GM21717 (cell line): ENCODE data around the gene TBC1D14.
"Not testable (repeated sequence)": the region's sequence is repeated elsewhere in the genome, so short reads cannot be mapped to it uniquely, and the experiment has no call there.

Experiments used
- ATAC-seq: cut with Tn5 transposase; IDR thresholded peaks from one replicate; pipeline ENCODE4 v1.9.1; 2021; ENCODE audit warnings: mild to moderate bottlenecking, moderate library complexity; ENCODE audit not compliant: unreplicated experiment

Gene TBC1D14

DNA sequence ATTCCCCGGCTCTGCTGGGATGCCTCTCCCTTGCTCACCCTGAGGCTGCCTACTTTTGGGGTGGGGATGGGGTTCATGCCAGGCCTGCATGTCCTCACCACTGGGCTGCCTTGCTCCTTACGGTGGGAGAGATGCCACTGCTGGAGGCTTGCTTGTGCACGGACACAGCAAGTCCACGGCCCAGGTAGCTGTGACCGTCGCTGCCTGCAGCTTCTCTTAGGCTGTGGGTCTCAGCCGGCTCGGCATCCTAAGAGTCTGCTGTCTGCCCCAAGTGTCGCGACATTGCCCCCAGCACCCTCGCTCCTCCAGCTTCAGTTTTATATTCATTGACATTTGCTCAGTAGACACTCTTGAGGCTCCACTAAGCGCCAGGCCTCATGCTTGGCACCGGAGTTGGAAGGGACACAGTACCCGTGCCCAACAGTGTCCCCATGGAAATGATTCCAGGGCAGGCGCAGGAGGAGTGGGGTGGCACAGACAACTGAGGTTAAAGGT, 58.3 kb downstream of the TBC1D14 start:
- ATAC-seq: no peak

- no peak for ATAC-seq
Observed at GRCh38 chr4:6968496-6968895, 58.9 kb downstream of the TBC1D14 start.

DNA sequence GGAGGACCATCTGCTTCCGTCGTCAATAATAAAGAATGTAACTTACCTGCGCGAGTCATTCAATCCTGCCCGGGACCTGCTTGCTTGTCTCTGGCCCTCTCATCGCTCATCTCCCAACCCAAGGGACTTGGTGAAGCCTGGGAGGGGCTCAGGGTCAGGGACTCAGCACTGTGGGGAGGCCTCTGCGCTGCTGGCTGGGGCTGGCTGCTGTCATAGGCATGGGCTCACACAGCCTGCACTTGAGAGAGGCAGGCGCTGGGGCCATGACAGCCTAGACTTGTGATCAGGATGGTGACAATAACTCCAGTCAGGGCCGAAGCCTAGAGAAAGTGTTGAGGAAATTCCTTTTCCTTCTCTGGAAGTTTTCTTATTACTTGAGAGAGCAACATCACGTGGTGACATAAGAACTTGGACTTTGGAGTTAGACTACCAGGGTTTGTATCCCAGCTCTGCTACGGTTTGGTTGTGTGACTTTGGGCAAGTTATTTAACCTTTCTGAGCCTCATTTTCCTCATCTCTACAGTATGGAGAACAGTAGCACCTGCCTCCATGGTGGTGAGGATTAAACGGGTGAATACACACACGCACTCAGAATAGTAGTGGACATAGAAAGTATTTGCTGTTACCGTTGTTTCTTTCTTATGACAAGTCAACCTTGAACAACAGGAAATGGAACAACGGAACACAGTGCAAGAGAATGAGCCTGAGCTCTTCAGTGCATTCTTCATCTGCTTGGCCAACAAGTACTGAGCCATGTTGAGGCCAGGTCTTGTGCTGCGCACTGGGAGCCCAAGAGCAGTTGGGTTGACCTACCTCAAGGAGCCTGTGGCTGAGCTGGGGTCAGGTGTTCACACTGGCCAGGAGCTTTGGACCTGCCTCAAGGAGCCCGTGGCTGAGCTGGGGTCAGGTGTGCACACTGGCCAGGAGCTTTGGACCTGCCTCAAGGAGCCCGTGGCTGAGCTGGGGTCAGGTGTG, 60.5 kb downstream of the TBC1D14 start:
- peak; percentile 63 for ATAC-seq

DNA sequence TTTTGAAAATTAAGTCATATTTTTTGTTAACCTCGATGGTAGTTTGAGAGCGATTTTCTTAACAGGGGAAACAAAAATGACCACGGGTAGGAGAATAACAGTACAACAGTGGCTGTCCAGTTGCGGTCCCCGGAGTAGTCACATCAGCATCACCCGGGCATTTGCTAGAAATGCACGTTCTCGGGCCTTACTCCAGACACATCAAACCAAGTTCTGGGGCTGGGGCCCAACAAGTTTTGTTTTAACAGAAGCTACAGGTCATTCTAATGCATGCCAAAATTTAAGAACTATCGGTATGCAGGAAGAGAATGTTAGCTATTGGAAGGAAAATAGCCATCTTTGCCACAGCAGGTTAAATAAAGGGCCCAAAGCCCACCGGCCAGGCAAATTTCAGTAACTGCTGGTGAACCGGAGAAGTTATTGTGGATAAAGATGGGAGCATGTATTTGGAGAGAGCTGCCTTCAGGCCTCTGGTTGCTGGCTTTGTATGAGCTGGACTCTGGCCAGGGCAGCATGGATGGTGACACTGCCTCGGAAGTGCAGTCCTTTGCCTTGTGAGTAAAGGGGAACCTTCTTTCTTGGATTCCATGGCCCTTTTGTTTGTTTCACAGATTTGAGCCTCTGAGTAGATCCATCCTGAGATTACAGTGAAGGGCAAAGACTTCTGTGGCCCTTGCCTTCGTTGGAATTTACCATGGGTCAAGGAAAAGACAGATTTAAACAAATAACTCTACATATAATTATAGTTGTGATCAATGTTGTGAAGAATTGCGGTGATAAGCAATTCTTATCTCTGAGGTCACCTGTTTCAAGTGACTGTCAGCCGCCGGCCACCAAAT, 62.1 kb downstream of the TBC1D14 start:
- ATAC-seq: no peak

DNA sequence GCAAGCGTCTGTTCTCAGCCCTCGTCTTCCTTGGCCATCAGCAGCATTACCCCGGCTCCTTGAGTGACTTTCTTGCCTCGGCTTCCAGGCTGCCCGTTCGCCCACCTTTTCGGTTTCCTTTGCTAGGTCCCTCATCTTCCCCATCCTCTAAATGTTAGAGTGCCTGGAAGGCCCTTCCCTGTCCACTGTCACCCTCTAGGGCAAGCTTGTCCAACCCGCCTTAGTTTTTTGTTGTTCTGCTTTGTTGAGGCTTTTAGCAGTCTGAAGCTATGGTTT, 62.7 kb downstream of the TBC1D14 start:
- no peak for ATAC-seq

GRCh38 chr4:6972911-6973310, 63.3 kb downstream of the TBC1D14 start:
- ATAC-seq: no peak

- peak; percentile 67 for ATAC-seq
Observed at GRCh38 chr4:6974138-6974848, 64.7 kb downstream of the TBC1D14 start.

- ATAC-seq: not testable (repeated sequence)
Observed at GRCh38 chr4:6977846-6978245, 68.2 kb downstream of the TBC1D14 start.

GRCh38 chr4:6983544-6984142, 74.0 kb downstream of the TBC1D14 start:
- ATAC-seq: no peak

DNA sequence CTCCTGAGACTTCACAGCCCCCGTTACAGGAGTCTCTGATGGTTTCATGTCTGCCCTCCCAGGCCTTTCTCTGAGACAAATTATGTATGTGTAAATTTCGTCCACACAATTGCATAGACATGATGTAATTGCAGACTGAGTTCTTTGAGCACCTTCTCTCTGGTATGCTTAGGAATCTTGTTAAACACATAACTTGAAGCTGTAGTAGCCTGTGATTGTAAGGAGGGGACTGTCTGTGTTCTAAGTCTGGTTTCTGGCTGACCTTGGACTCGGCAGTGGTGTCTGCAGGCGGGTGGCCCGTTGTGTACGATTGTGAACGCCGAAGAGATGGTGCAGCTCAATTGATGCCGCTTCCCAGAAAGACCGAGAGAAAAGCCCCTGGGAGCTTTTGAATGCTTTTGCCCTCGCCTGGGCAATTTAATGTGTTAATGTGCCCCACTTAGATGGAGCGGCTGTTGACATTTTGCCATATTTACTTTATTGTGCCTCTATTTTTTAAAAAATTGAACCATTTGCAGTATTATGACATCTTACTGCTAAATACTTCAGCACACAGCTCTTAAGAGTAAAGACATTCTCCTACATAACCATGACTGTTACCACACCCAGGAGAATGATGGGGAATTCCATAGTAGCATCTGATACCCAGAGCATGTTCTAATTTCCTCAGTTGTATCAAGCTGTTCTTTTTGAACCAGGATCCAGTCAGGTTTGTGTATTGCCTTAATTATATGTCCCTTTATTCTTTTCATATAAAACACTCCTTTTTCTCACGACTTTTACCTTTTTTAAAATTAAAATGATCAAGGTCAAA, 75.2 kb downstream of the TBC1D14 start:
- ATAC-seq: no peak

- no peak for ATAC-seq
Observed at GRCh38 chr4:6986072-6986780, 76.6 kb downstream of the TBC1D14 start.

GRCh38 chr4:6986781-6987587, 77.4 kb downstream of the TBC1D14 start:
- peak; percentile 65 for ATAC-seq

- ATAC-seq: no peak
Observed at GRCh38 chr4:6987588-6987961, 77.9 kb downstream of the TBC1D14 start.

- no peak for ATAC-seq
Observed at GRCh38 chr4:6988016-6988715, 78.5 kb downstream of the TBC1D14 start.

- no peak for ATAC-seq
Observed at GRCh38 chr4:6989331-6989923, 79.8 kb downstream of the TBC1D14 start.

GRCh38 chr4:6990661-6991060, 81.0 kb downstream of the TBC1D14 start:
- no peak for ATAC-seq

GRCh38 chr4:6991249-6991648, 81.6 kb downstream of the TBC1D14 start:
- no peak for ATAC-seq
